Measurements from ENCODE around the gene VWA7. TPM values are rescaled to one million over a fixed set of nuclear protein-coding genes. Genes with fewer than 3 reads are reported as not detected.

VWA7 gene
- total RNA-seq, 1 experiment from 2014 or later = 2.5 TPM

- Mint-ChIP-seq H3K27ac (no peak overlapping the region), H3K4me3 (0 out of 5 replicates have a peak overlapping the region, but pooled peaks of 1 of the 2 experiments have one; percentile 5), H3K27me3 (ENCODE audit: low read depth) (no peaks in the 10 kb centered on the region), H3K36me3 (ENCODE audit: insufficient read depth in 1 of 3, low read depth in 3 of 3) (peaks cover 12 to 37% (median 17%) of the 10 kb centered on the region in 3 experiments), H3K4me1 (peaks cover 38 to 54% of the 10 kb centered on the region in 2 experiments), H3K9me3 (no peaks in the 10 kb centered on the region)
- no peak overlapping the region for H2BK12ac ChIP-seq (ENCODE audit: insufficient read length, low read depth, low read length)
- no peak overlapping the region for H3K23ac ChIP-seq (ENCODE audit: insufficient read length, low read depth, low read length)
- H2AFZ ChIP-seq (ENCODE audit: low read length) = no peak overlapping the region
- peaks cover 8% of the 10 kb centered on the region for H3K4me1 ChIP-seq (ENCODE audit: insufficient read depth, low read length)
- H3K4ac ChIP-seq (ENCODE audit: low read depth, low read length) = no peak overlapping the region
- no peak overlapping the region for H3K27ac ChIP-seq (ENCODE audit: insufficient read length, low read depth, low read length)
- no peak overlapping the region for H4K8ac ChIP-seq (replicated peaks; ENCODE audit: insufficient read length, low read depth, low read length)
- WGBS (ENCODE audit: extremely low coverage, insufficient read length, low lambda C conversion rate) = no CpG with 5 or more reads among the region's 2 CpGs
- no peak for TF ChIP-seq CTCF (conservative IDR thresholded peaks at IDR 0.05)
- no peak overlapping the region for H3K14ac ChIP-seq (ENCODE audit: insufficient read depth, low read length)
- H3T11ph ChIP-seq (ENCODE audit: low read length) = no peak overlapping the region
- H2BK5ac ChIP-seq (ENCODE audit: insufficient read length, low read length) = no peak overlapping the region
- H3K27me3 ChIP-seq (ENCODE audit: insufficient read depth, low read length) = no peaks in the 10 kb centered on the region
- no peak overlapping the region for H3K56ac ChIP-seq (ENCODE audit: insufficient read length, low read depth, low read length)
- no peaks in the 10 kb centered on the region for H3K79me1 ChIP-seq (ENCODE audit: insufficient read depth, low read depth, low read length, poor library complexity, severe bottlenecking)
- no peak overlapping the region for H4K5ac ChIP-seq (ENCODE audit: insufficient read length, low read depth, low read length)
- H4K91ac ChIP-seq (ENCODE audit: insufficient read length, low read depth, low read length) = no peak overlapping the region
- no peak overlapping the region for H3K18ac ChIP-seq (ENCODE audit: insufficient read length, low read depth, low read length)
- H2BK20ac ChIP-seq (ENCODE audit: low read depth, low read length, poor library complexity, severe bottlenecking) = no peak overlapping the region
- H2AK5ac ChIP-seq (ENCODE audit: insufficient read length, low read length) = no peak overlapping the region
- H2BK120ac ChIP-seq (ENCODE audit: low read depth, low read length, poor library complexity, severe bottlenecking) = no peak overlapping the region
- no peak overlapping the region for H3K9ac ChIP-seq (ENCODE audit: extremely low read depth, insufficient read length, low read length)
- no peaks in the 10 kb centered on the region for H4K20me1 ChIP-seq (ENCODE audit: control insufficient read depth, insufficient read depth, insufficient read length)
- no peak for DNase-seq
- H3K4me2 ChIP-seq (ENCODE audit: insufficient read depth, insufficient read length, low read length) = no peak overlapping the region
- no peaks in the 10 kb centered on the region for H3K9me3 ChIP-seq (ENCODE audit: control insufficient read depth, low read depth, low read length)
- H2BK15ac ChIP-seq (ENCODE audit: low read depth, low read length) = no peak overlapping the region
- no peaks in the 10 kb centered on the region for H3K79me2 ChIP-seq (ENCODE audit: insufficient read depth, low read length)
- peaks cover 12% of the 10 kb centered on the region for H3K23me2 ChIP-seq (ENCODE audit: insufficient read length, low read depth, low read length, poor library complexity, severe bottlenecking)
Measured at GRCh38 chr6:31741815-31742214, 35.3 kb downstream of the VWA7 start.

All from H9 (cell line).